HG02885 (cell line): Measurements from ENCODE around the gene CCL25.

Source experiments
- ATAC-seq: cut with Tn5 transposase; IDR thresholded peaks from one replicate; pipeline ENCODE4 v1.9.1; 2021; ENCODE audit warnings: mild to moderate bottlenecking; ENCODE audit not compliant: unreplicated experiment, poor library complexity

The CCL25 gene

GRCh38 chr19:8109455-8109854 lies 56.9 kb downstream of the CCL25 start:
- ATAC-seq = no peak

- ATAC-seq = no peak
These were observed 57.5 kb downstream of the CCL25 start for GRCh38 chr19:8109890-8110662.

- no peak for ATAC-seq
These were observed 58.4 kb downstream of the CCL25 start for GRCh38 chr19:8110931-8111330.

GRCh38 chr19:8111376-8111775 lies 58.8 kb downstream of the CCL25 start:
- no peak for ATAC-seq
